ENCODE results near the gene PUS1.

Gene PUS1

GRCh38 chr12:131917139-131917710, 11.9 kb upstream of the PUS1 start:
- FAIRE-seq = no peak

- FAIRE-seq = no peak
These were observed 11.3 kb upstream of the PUS1 start for GRCh38 chr12:131917711-131918306.

- no peak for FAIRE-seq
These were observed 10.6 kb upstream of the PUS1 start for GRCh38 chr12:131918311-131919050.

GRCh38 chr12:131919051-131919347, 10.1 kb upstream of the PUS1 start:
- FAIRE-seq = no peak

- FAIRE-seq = no peak
These were observed 9.5 kb upstream of the PUS1 start for GRCh38 chr12:131919366-131920156.

- no peak for FAIRE-seq
These were observed 8.9 kb upstream of the PUS1 start for GRCh38 chr12:131920157-131920508.

GRCh38 chr12:131920902-131921840, 7.9 kb upstream of the PUS1 start:
- FAIRE-seq = no peak

GRCh38 chr12:131921866-131922769, 7.0 kb upstream of the PUS1 start:
- FAIRE-seq = no peak

- no peak for FAIRE-seq
These were observed 6.3 kb upstream of the PUS1 start for GRCh38 chr12:131922772-131923171.

- FAIRE-seq = no peak
These were observed 5.8 kb upstream of the PUS1 start for GRCh38 chr12:131923260-131923659.

GRCh38 chr12:131927110-131928079, 1.7 kb upstream of the PUS1 start:
- no peak for FAIRE-seq

GRCh38 chr12:131928080-131928710, 881 bp upstream of the PUS1 start:
- FAIRE-seq = no peak

GRCh38 chr12:131929581-131930456, 743 bp downstream of the PUS1 start:
- FAIRE-seq = no peak

- FAIRE-seq = no peak
These were observed 1.4 kb downstream of the PUS1 start for GRCh38 chr12:131930510-131930909.

GRCh38 chr12:131933387-131933786, 4.3 kb downstream of the PUS1 start:
- FAIRE-seq = no peak

GRCh38 chr12:131934535-131934934, 5.5 kb downstream of the PUS1 start:
- no peak for FAIRE-seq

GRCh38 chr12:131938082-131938481, 9.0 kb downstream of the PUS1 start:
- no peak for FAIRE-seq

GRCh38 chr12:131939007-131939406, 9.9 kb downstream of the PUS1 start:
- no peak for FAIRE-seq

GRCh38 chr12:131940141-131940547, 11.1 kb downstream of the PUS1 start:
- no peak for FAIRE-seq

Measured in islet of Langerhans (tissue), 1 donor.